ENCODE data around the gene FMNL1. TPM values are rescaled to one million over a fixed set of nuclear protein-coding genes. Genes with fewer than 3 reads are reported as not detected.

Gene FMNL1
- total and polyA plus RNA-seq, 10 of the 15 experiments (the other 5 are each of a cell fraction or from before 2014, with no cell fraction given) = 3.3 to 108 (median 19.5) TPM

DNA sequence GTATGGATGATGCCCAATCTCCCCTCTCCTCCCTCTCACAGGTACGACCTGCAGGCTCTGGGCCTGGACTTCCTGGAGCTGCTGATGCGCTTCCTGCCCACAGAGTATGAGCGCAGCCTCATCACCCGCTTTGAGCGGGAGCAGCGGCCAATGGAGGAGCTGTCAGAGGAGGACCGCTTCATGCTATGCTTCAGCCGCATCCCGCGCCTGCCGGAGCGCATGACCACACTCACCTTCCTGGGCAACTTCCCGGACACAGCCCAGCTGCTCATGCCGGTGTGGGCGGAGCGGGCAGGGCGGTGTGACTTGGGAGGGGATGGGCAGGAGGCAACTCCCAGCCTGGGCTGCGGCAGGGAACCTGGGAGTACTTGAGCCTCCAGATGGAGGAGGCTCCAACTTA, 22.1 kb downstream of the FMNL1 start:
- intact Hi-C loops (cut with micrococcal nuclease; ENCODE audit: unreplicated experiment) (no loop called here), in situ Hi-C loops (cut with MboI) (no loop called here)
- ATAC-seq = no peak
- Histone ChIP-seq H3K4me1 (ENCODE audit: control insufficient read depth, insufficient read depth, low read length) (peaks cover 6% of the 10 kb centered on the region), H3K27me3 (replicated peaks in 1 of 2; ENCODE audit: control insufficient read depth in 2 of 2, insufficient read depth in 2 of 2, low read length in 1 of 2) (no peaks in the 10 kb centered on the region), H3K27ac (ENCODE audit: control insufficient read depth, insufficient read depth) (no peak overlapping the region), H3K9ac (ENCODE audit: control insufficient read depth, insufficient read depth, low read length) (no peak overlapping the region), H3K4me3 (no peak overlapping the region), H4K20me1 (ENCODE audit: control insufficient read depth, insufficient read depth) (no peaks in the 10 kb centered on the region), H3K9me3 (replicated peaks; ENCODE audit: control insufficient read depth, insufficient read depth, low read length) (no peaks in the 10 kb centered on the region), H3K4me2 (ENCODE audit: control insufficient read depth, insufficient read depth) (no peak overlapping the region), H2AFZ (ENCODE audit: control insufficient read depth, low read depth, low read length) (no peak overlapping the region), H3K36me3 (ENCODE audit: control insufficient read depth in 2 of 2, insufficient read depth in 2 of 2, low read length in 1 of 2) (peaks cover 14 to 49% of the 10 kb centered on the region in 2 experiments; a peak in 3 of 4 replicates), H3K79me2 (ENCODE audit: control insufficient read depth, insufficient read depth, low read length) (peaks cover 8% of the 10 kb centered on the region)
- SMC1A ChIA-PET (ENCODE audit: uncharacterized antibody, unreplicated experiment) = no interaction called here
- POLR2A ChIA-PET = no interaction called here
- CTCF ChIA-PET = no interaction called here
- RAD21 ChIA-PET (ENCODE audit: unreplicated experiment) = no interaction called here
- FAIRE-seq = no peak
- WGBS (ENCODE audit: insufficient coverage, insufficient replicate concordance, low lambda C conversion rate, missing lambda C conversion rate) = 92% methylated on average over 18 of the region's 18 CpGs
- TF ChIP-seq PML (IDR thresholded peaks at IDR 0.05; ENCODE audit: low read length) (no peak), POLR2A (IDR thresholded peaks at IDR 0.05; ENCODE audit: low read depth, low read length) (peak; percentile 30; the same call in 1 of the 2 replicates), SUZ12 (IDR thresholded peaks at IDR 0.05; ENCODE audit: unreplicated experiment) (no peak)
- BruUV-seq (replicated peaks) = no TSS peak
- no peak for DNase-seq (ENCODE audit: low read depth, low spot score)

- Histone ChIP-seq H2AFZ (ENCODE audit: control insufficient read depth, low read depth, low read length) (no peak overlapping the region), H3K79me2 (ENCODE audit: control insufficient read depth, insufficient read depth, low read length) (peaks cover 13% of the 10 kb centered on the region), H3K9ac (ENCODE audit: control insufficient read depth, insufficient read depth, low read length) (no peak overlapping the region), H3K36me3 (ENCODE audit: control insufficient read depth in 2 of 2, insufficient read depth in 2 of 2, low read length in 1 of 2) (peaks cover 6 to 44% of the 10 kb centered on the region in 2 experiments; a peak in 3 of 4 replicates), H3K4me1 (ENCODE audit: control insufficient read depth, insufficient read depth, low read length) (peaks cover 14% of the 10 kb centered on the region), H3K4me2 (ENCODE audit: control insufficient read depth, insufficient read depth) (no peak overlapping the region), H4K20me1 (ENCODE audit: control insufficient read depth, insufficient read depth) (no peaks in the 10 kb centered on the region), H3K9me3 (replicated peaks; ENCODE audit: control insufficient read depth, insufficient read depth, low read length) (no peaks in the 10 kb centered on the region), H3K4me3 (no peak overlapping the region), H3K27ac (ENCODE audit: control insufficient read depth, insufficient read depth) (no peak overlapping the region), H3K27me3 (replicated peaks in 1 of 2; ENCODE audit: control insufficient read depth in 2 of 2, insufficient read depth in 2 of 2, low read length in 1 of 2) (no peaks in the 10 kb centered on the region)
- ChIA-PET RAD21 (ENCODE audit: unreplicated experiment) (no interaction called here), SMC1A (ENCODE audit: uncharacterized antibody, unreplicated experiment) (no interaction called here), CTCF (interaction anchor here (0.9 to 4.8 kb wide), 3 partner anchors 10 to 110 kb away, joined by 3 to 36 read pairs (median 20); partner anchors contain the start of genes ACBD4 and FMNL1), POLR2A (interaction anchor here (3.8 kb wide), 1 partner anchor 17 kb away, joined by 18 read pairs; no protein-coding TSS in a partner anchor)
- in situ Hi-C loops (cut with MboI) = no loop called here
- FAIRE-seq (no peak), DNase-seq (ENCODE audit: low read depth, low spot score) (no peak), ATAC-seq (no peak)
- TF ChIP-seq NKRF (conservative IDR thresholded peaks at IDR 0.05) (no peak), ZNF687 (IDR thresholded peaks at IDR 0.05) (no peak), POLR2AphosphoS2 (IDR thresholded peaks at IDR 0.05; ENCODE audit: low read depth, low read length) (no peak), POLR2AphosphoS5 (IDR thresholded peaks at IDR 0.05; ENCODE audit: low read length) (peak; percentile 60; the same call in 1 of the 2 replicates), POLR2A (IDR thresholded peaks at IDR 0.05; ENCODE audit: low read depth, low read length) (peak; percentile 37; the same call in 1 of the 2 replicates), SP1 (IDR thresholded peaks at IDR 0.05; ENCODE audit: low read depth, low read length) (no peak)
- WGBS (ENCODE audit: insufficient coverage, insufficient replicate concordance, low lambda C conversion rate, missing lambda C conversion rate) = 94% methylated on average over 21 of the region's 21 CpGs
- intact Hi-C loops (cut with micrococcal nuclease; ENCODE audit: unreplicated experiment) = no loop called here
- no TSS peak for BruUV-seq (replicated peaks)
Measured at GRCh38 chr17:45244725-45245656, 23.3 kb downstream of the FMNL1 start.
